CD14-positive monocyte (primary cell): ENCODE results near the gene STON2. TPM values are rescaled to one million over a fixed set of nuclear protein-coding genes. Genes with fewer than 3 reads are reported as not detected.
A peak's percentile ranks its signal among the peaks of the same experiment; 100 is the strongest.

ENCODE experiments used
- DNase-seq, 3 donors: peaks; one replicate each; pipeline ENCODE4 v3.0.0-alpha.2; 2011 to 2022
- H2AFZ ChIP-seq: 2 replicates; pipeline ENCODE4 v1.6.0; 2012; ENCODE audit warnings: mild to moderate bottlenecking, low read depth, low read length, inconsistent platforms; ENCODE audit not compliant: insufficient read depth, poor library complexity, severe bottlenecking
- H3K27ac ChIP-seq, 2 donors: 1 replicate in 1 of 2; 2 replicates in 1 of 2; pipeline ENCODE4 v1.5.1; 2012 to 2013; ENCODE audit warnings: low read length in 2 of 2, control low read depth in 1 of 2, inconsistent platforms in 1 of 2, low read depth in 1 of 2, mild to moderate bottlenecking in 1 of 2
- H3K27me3 ChIP-seq, 2 donors: one replicate each; pipeline versions ENCODE4 v1.6.0 to v1.6.1; 2011 to 2013; ENCODE audit warnings: low read length in 2 of 2; ENCODE audit not compliant: control insufficient read depth in 2 of 2, insufficient read depth in 2 of 2
- H3K36me3 ChIP-seq, 2 donors: replicated peaks in 1 of 2; 1 replicate in 1 of 2; 2 replicates in 1 of 2; pipeline versions ENCODE4 v1.5.1 to v1.6.1; 2012 to 2013; ENCODE audit warnings: low read length in 2 of 2, control low read depth in 1 of 2, inconsistent platforms in 1 of 2, mild to moderate bottlenecking in 1 of 2; ENCODE audit not compliant: insufficient read depth in 2 of 2, control insufficient read depth in 1 of 2
- H3K4me1 ChIP-seq, 2 donors: 1 replicate in 1 of 2; 2 replicates in 1 of 2; pipeline versions ENCODE4 v1.5.1 to v1.6.1; 2012 to 2013; ENCODE audit warnings: low read length in 2 of 2, control low read depth in 1 of 2, inconsistent platforms in 1 of 2, mild to moderate bottlenecking in 1 of 2, moderate library complexity in 1 of 2; ENCODE audit not compliant: insufficient read depth in 2 of 2, control insufficient read depth in 1 of 2
- H3K4me2 ChIP-seq: replicated peaks from 2 replicates; pipeline ENCODE3; 2012; ENCODE audit warnings: low read length, moderate library complexity, mild to moderate bottlenecking; ENCODE audit not compliant: poor library complexity, severe bottlenecking; ENCODE audit errors: extremely low read depth
- H3K4me3 ChIP-seq, 3 experiments: fragments of 200-600 bp in 1 of 3; sonication (generic) in 1 of 3; replicated peaks in 1 of 3; 1 replicate in 2 of 3; 2 replicates in 1 of 3; pipeline ENCODE4 v1.5.1; 2011 to 2013; ENCODE audit warnings: low read length in 3 of 3, mild to moderate bottlenecking in 3 of 3, control low read depth in 2 of 3, low read depth in 2 of 3, inconsistent platforms in 1 of 3, moderate library complexity in 1 of 3
- H3K79me2 ChIP-seq: 2 replicates; pipeline ENCODE4 v1.6.0; 2012; ENCODE audit warnings: mild to moderate bottlenecking, control low read depth, inconsistent platforms, low read length, moderate library complexity; ENCODE audit not compliant: insufficient read depth
- H3K9ac ChIP-seq: 2 replicates; pipeline ENCODE4 v1.6.0; 2017; ENCODE audit warnings: low read length, mild to moderate bottlenecking; ENCODE audit not compliant: insufficient read depth, poor library complexity, severe bottlenecking
- H3K9me3 ChIP-seq, 2 donors: replicated peaks in 1 of 2; 1 replicate in 1 of 2; 2 replicates in 1 of 2; pipeline versions ENCODE4 v1.5.1 to v1.6.1; 2012 to 2013; ENCODE audit warnings: low read length in 2 of 2, control low read depth in 1 of 2; ENCODE audit not compliant: control insufficient read depth in 1 of 2, insufficient read depth in 1 of 2
- H4K20me1 ChIP-seq: 2 replicates; pipeline ENCODE4 v1.6.0; 2012; ENCODE audit warnings: mild to moderate bottlenecking, low read length, control low read depth, moderate library complexity; ENCODE audit not compliant: insufficient read depth
- H3K27ac Mint-ChIP-seq, 7 donors: one replicate each; pipeline ENCODE4 v1.8.0; 2020; ENCODE audit warnings: mild to moderate bottlenecking in 7 of 7, mixed read lengths in 7 of 7, moderate library complexity in 6 of 7, inconsistent platforms in 2 of 7
- H3K27me3 Mint-ChIP-seq, 3 donors: one replicate each; pipeline ENCODE4 v1.8.0; 2021 to 2022; ENCODE audit warnings: low read depth in 3 of 3, mild to moderate bottlenecking in 3 of 3, mixed read lengths in 3 of 3, moderate library complexity in 3 of 3, inconsistent platforms in 1 of 3
- H3K36me3 Mint-ChIP-seq, 2 donors: one replicate each; pipeline ENCODE4 v1.8.0; 2020; ENCODE audit warnings: mixed read lengths in 2 of 2, inconsistent platforms in 1 of 2, mild to moderate bottlenecking in 1 of 2
- H3K4me1 Mint-ChIP-seq: one replicate; pipeline ENCODE4 v1.8.0; 2020; ENCODE audit warnings: mild to moderate bottlenecking, mixed read lengths
- H3K4me3 Mint-ChIP-seq, 2 donors: one replicate each; pipeline ENCODE4 v1.8.0; 2020; ENCODE audit warnings: mild to moderate bottlenecking in 2 of 2, mixed read lengths in 2 of 2, moderate library complexity in 1 of 2
- H3K9me3 Mint-ChIP-seq, 7 donors: one replicate each; pipeline ENCODE4 v1.8.0; 2020 to 2022; ENCODE audit warnings: mixed read lengths in 7 of 7, mild to moderate bottlenecking in 6 of 7, moderate library complexity in 6 of 7, inconsistent platforms in 2 of 7
- CTCF ChIP-seq: fragments of 200-600 bp; IDR thresholded peaks from one replicate; pipeline ENCODE4 v1.8.0; 2022; ENCODE audit warnings: antibody characterized with exemption, mild to moderate bottlenecking
- WGBS: methylation state at CpG from one replicate; pipeline ENCODE4 v1.1.5; 2013; ENCODE audit warnings: missing lambda C conversion rate; ENCODE audit not compliant: insufficient coverage; 5-methylcytosine and 5-hydroxymethylcytosine counted together
- intact Hi-C, 2 donors: fragments of 100-400 bp; cut with micrococcal nuclease; formaldehyde crosslinking; loops; one replicate each; pipeline versions ENCODE4 v1.15.0 to v1.15.1; 2023
- polyA plus RNA-seq, 3 donors: library from polyadenylated mRNA; depleted of rRNA in 1 of 3; unstranded in 2 of 3; stranded (reverse) in 1 of 3; fragments of 300-500 nt in 2 of 3; fragments of >200 nt in 1 of 3; fragmentation: Illumina TruSeq in 2 of 3; gene quantifications; 1 replicate in 2 of 3; 2 replicates in 1 of 3; pipeline ENCODE4 v1.2.3, GENCODE V29; 2012 to 2021

Gene STON2
- polyA plus RNA-seq, 3 donors: 1.6 to 3.2 (median 2.1) TPM

DNA sequence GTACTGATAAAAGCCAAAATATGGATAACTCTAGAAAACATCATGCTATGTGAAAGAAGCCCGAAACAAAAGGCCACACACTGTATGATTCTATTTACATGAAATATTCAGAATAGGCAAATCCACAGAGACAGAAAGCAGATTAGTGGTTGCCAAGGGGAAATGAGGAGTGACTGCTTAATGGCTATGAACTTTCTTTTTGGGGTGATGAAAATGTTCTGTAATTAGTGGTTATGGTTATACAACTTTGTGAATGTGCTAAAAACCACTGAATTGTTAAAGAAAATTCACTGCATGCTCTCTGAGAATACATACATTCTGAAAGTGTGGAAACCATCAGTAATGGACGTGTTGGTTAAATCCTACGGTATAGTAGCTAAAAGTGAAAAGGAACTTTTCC lies 39.9 kb upstream of the STON2 start:
- Histone ChIP-seq H3K36me3 (no peaks in the 10 kb centered on the region), H3K27ac (no peak overlapping the region), H2AFZ (no peak overlapping the region), H3K4me2 (no peak overlapping the region), H4K20me1 (no peaks in the 10 kb centered on the region), H3K9ac (no peak overlapping the region), H3K79me2 (no peaks in the 10 kb centered on the region), H3K4me1 (peaks cover 15 to 18% of the 10 kb centered on the region in 2 donors), H3K9me3 (peaks cover 0 to 7% of the 10 kb centered on the region in 2 donors), H3K27me3 (peaks cover 69 to 71% of the 10 kb centered on the region in 2 donors), H3K4me3 (no peak overlapping the region)
- TF ChIP-seq CTCF: no peak
- Mint-ChIP-seq H3K4me3 (peak overlapping the region in 1 of 2 donors; percentile 89), H3K27ac (no peak overlapping the region), H3K4me1 (peaks cover 14% of the 10 kb centered on the region), H3K27me3 (peaks cover 62 to 79% (median 71%) of the 10 kb centered on the region in 3 donors), H3K9me3 (peaks cover 0 to 13% (median 6%) of the 10 kb centered on the region in 7 donors), H3K36me3 (peaks cover 3 to 7% of the 10 kb centered on the region in 2 donors)
- no CpG with 5 or more reads among the region's 3 CpGs for WGBS
- no peak for DNase-seq
- intact Hi-C loops: no loop called here

- no peak overlapping the region for H3K9ac ChIP-seq
- no peaks in the 10 kb centered on the region for H3K79me2 ChIP-seq
- peaks cover 0 to 21% of the 10 kb centered on the region in 2 donors for H3K9me3 ChIP-seq
- peaks cover 79 to 89% of the 10 kb centered on the region in 2 donors for H3K27me3 ChIP-seq
- no CpG with 5 or more reads among the region's 4 CpGs for WGBS
- Mint-ChIP-seq H3K4me1 (peaks cover 14% of the 10 kb centered on the region), H3K27me3 (peaks cover 80 to 91% (median 82%) of the 10 kb centered on the region in 3 donors), H3K27ac (no peak overlapping the region), H3K36me3 (peaks cover 3 to 17% of the 10 kb centered on the region in 2 donors), H3K4me3 (peak overlapping the region; percentile 72 to 89), H3K9me3 (peaks cover 0 to 13% (median 3%) of the 10 kb centered on the region in 7 donors)
- peaks cover 15 to 18% of the 10 kb centered on the region in 2 donors for H3K4me1 ChIP-seq
- no peak for TF ChIP-seq CTCF
- H4K20me1 ChIP-seq: peaks cover 3% of the 10 kb centered on the region
- no peak overlapping the region for H3K4me3 ChIP-seq
- H3K27ac ChIP-seq: no peak overlapping the region
- H3K36me3 ChIP-seq: no peaks in the 10 kb centered on the region
- no peak for DNase-seq
- no peak overlapping the region for H3K4me2 ChIP-seq
- intact Hi-C loops: loop anchor here (10.0 kb wide), 1 partner anchor 52 kb away; no protein-coding TSS in a partner anchor
- H2AFZ ChIP-seq: no peak overlapping the region
Observed at GRCh38 chr14:81437244-81437643, 37.1 kb upstream of the STON2 start.
